GM21528 (cell line): ENCODE results near the gene PDE2A.

Experiments used
- ATAC-seq: cut with Tn5 transposase; IDR thresholded peaks from one replicate; pipeline ENCODE4 v1.9.1; 2021; ENCODE audit warnings: mild to moderate bottlenecking, moderate library complexity; ENCODE audit not compliant: unreplicated experiment, low FRiP score

Gene PDE2A

DNA sequence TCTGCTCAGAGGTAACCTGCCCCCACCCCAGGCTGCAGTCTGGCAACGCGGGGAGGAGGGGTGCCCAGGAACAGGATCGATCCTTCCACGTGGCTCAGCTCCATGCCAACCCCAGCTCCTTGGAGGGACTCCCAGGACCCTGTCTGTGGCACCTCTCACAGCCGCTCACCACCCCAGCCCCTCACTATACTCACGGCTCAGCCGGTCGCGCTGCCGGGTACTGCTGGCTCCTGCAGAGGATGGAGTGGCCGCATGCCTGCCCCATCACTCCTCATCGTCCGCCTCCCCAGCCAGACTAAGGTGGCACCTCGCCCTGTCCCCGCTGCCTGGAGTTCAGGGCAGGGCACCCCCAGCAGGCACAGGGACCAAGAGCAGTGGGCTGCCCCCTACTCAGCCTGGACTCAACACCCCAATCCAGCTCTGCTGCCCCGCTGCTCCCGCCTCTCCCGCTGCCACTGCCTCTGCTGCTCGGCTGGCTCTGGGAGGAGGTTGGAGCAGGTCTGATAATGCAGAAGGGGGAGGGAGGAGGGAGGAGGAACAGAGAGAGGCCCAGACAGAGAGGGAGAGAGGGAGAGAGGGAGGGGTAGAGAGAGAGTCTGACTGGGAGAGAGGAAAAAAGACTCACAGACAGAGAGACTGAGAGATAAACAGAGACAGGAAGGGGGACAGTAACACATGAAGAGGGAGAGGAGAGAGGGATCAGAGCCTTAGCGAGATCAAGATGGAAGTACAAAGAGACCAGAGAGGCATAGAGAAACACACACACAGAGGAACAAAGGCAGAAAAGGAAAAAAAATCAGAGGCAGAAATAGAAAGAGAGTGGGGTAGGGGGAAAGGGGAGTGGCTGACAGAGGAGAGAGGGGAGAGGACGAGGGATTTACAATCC lies at the start of gene PDE2A:
TSS of gene PDE2A (minus strand) at position 480 of the 886 bp plus-strand sequence. CDS start at position 265, 215 bp downstream.
- no peak for ATAC-seq

- no peak for ATAC-seq
These were observed 49.3 kb upstream of the PDE2A start for GRCh38 chr11:72723508-72723907.

DNA sequence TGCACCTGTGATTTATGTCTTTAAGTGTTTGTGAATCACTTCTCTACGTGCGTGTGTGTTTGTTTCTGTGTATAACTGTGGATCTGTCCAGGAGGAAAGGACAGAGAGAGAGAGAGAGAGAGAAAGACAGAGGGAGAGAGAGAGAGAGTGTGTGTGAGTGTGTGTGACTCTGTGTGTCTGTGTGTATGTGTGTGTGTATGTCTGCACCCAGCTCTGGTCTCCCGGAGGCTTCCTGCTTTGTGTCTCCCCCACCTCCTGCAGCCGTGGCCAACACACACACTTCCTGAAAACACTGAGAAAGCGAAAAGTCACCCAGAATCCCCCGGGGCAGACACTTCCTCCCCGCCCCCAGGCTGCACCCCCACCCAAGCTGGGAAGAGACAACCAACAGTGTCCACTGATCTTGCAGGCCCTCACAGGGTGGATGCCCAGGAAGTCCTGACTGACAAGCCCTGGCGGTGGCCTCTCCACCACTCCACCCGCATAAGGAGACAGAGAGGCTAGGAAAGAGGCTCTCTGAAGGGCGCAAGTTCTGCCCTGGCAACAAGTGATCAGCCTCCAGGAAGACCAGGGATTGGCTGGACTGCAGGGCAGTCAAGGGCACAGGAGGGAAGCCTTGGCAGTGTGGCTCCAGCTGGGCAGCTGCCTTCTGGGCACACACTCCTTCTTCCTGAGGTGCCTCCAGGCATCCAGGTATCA lies 48.0 kb upstream of the PDE2A start:
- ATAC-seq, result peak; percentile 63

DNA sequence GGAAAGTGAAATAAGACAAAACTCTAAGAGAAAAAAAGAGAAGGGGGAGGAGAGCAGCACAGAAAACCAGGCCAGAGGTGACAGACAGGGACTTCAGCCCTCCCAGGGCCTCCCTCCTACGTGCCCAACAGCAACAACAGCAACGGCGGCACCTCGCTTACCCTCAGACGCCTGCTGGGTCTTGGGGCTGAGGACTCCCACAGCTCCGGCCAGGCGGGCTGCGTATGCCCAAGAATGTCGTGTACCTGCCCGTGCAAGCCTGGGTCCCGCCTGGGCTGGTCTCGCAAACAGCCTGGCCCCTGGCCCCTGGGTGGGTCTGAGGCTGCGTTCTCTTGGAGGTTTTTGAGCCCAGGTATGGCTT lies 47.4 kb upstream of the PDE2A start:
- no peak for ATAC-seq

DNA sequence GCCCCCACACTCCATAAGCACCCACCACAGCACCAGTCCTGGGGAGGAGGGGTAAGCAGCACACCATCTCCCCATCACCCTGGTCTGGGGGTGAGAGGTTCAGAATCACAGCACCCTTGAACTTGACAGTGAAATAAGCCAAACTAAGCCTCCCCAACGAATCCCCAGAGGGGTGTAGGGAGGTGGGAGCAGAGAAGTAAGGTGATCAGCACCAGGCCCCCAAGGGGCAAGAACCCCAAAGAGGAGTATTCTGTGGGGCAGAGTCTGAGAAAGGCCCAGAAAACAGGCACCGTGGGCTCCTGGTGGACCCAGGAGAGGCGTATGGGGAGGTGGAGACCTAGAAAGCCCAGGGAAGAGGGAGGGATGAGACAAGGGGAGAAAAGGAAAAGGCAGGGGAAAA lies 47.1 kb upstream of the PDE2A start:
- no peak for ATAC-seq

DNA sequence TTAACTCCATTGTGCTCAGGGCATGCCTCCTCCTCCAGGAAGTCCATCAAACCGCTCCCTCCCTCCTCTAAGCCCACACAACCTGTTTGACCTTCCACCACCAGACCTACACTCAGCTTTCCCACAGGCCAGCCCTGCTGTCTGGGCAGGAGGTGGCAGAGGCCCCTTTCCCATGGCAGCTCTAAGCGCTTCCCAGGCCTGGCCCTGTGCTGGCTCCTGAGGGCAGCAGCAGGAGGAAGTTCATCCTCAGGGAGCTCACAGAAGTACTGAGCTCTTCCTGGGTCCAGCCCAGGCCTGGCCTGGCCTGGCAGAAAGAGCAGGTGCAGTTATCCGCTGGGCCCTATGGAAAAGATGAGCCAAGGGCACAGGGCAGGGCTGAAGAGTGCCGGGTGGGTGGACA lies 46.6 kb upstream of the PDE2A start:
- no peak for ATAC-seq

GRCh38 chr11:72720047-72720446 lies 45.8 kb upstream of the PDE2A start:
- no peak for ATAC-seq

DNA sequence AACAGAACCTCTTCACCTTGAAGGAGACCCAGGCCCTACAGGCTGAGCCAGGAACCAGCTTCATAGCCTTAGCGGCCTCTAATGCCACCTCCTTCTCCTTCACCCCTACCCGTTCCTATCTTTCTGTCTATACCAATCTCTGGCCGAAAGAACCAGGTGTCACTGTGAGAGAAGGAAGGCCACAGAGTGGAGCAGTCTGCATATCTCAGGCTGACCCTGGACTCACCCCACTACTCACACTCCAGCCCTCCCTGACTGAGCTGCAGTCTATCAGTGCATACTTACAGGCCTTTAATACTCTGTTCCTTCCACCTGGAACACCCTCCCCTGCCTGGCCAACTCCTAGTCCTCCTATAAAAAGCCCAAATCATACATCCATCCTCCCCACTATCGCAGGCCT lies 45.3 kb upstream of the PDE2A start:
- ATAC-seq, result no peak

GRCh38 chr11:72719144-72719543 lies 44.9 kb upstream of the PDE2A start:
- no peak for ATAC-seq

DNA sequence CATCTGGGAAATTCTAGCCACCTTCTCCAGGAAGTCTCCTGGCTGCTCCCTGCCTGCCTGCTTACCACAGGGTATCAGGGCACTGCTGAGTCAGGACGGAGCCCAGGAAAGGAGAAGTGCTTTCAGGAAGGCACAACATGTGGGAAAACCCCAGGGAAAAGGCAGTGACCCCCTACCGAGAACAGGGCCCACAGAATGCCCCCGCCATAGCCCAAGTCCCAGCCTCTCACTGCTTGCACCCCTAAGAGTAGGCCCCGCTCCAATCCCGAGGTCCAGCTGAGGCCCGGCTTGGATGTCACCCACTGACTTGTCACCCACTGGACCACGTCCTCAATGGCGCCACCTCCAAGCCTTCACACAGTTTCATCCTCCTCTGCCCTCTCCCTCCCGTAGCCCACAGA lies 43.9 kb upstream of the PDE2A start:
- ATAC-seq, result no peak

GRCh38 chr11:72716788-72717435 lies 42.7 kb upstream of the PDE2A start:
- no peak for ATAC-seq

DNA sequence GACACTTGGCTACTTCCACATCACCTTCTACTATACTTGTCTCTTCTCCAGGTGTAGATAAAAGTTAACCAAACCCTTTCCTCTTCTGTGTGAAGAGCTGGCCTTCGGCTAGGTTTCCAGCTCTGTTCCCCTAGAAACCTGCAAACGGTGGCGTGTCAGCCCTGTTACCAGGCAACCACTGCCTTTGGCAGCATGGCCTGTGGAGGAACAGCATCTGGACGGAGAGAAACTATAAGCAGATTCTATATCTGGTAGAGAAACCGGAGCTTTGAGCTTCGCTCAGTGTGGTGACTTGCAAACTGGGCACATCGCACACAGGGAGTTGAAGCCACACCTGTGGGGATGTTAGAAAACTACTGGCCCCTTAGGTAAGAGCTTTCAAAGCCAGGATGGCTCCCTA lies 42.1 kb upstream of the PDE2A start:
- ATAC-seq, result no peak

GRCh38 chr11:72712841-72713240 lies 38.6 kb upstream of the PDE2A start:
- no peak for ATAC-seq

DNA sequence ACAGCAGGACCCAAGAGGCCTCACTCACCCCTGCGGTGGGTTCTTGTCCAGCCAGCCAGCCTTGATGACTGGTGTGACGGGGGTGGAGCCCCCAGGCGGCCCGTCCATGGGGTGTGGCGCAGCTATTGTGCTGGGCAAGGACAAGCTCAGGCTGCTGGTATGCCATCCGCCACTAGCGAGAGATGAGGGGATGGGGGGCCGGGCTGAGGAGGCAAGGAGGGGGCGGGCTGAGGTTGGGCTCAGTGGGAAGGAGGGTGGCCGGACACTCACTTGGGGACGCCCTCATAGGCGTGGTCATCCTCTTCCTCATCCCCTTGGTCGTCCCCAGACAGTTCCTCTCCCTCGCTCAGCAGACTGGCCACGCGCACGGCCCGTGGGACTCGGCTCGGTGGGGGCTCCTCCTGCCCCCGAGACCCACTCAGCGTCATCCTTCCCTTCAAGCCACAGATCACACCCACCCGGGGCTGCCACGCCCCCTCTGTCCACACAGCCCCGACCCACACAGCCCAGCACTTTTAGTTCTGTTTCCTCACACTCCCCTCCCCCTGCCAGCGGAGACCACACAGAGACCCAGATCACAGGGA lies 38.0 kb upstream of the PDE2A start:
- ATAC-seq, result no peak

GRCh38 chr11:72711141-72711540 lies 36.9 kb upstream of the PDE2A start:
- no peak for ATAC-seq

DNA sequence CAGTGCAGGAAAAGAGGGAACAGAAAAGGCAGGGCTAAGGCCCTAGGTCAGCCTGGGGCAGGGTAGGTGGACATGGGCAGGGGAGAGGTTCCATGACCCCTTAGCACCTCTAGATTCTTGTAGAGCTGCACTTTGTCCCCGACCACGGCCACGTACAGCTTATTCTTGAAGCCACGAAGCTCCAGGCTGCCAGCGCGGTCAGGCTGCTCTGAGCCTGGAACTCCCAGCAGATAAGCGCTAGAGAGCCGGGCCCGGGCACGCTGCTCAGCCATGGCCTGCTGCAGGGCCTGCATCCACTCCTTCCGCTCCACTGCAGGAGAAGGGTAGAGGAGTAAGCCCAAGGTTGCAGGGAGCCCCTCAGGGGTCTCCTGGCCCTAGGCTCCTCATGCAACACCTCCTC lies 36.1 kb upstream of the PDE2A start:
- no peak for ATAC-seq

GRCh38 chr11:72709478-72710238 lies 35.4 kb upstream of the PDE2A start:
- ATAC-seq, result no peak

- ATAC-seq, result no peak
These were observed 32.8 kb upstream of the PDE2A start for GRCh38 chr11:72707032-72707431.

- ATAC-seq, result no peak
These were observed 32.4 kb upstream of the PDE2A start for GRCh38 chr11:72706579-72706978.
